ENCODE results near the gene IL20. TPM values are rescaled to one million over a fixed set of nuclear protein-coding genes. Genes with fewer than 3 reads are reported as not detected.

IL20 gene
- total and polyA plus RNA-seq, 10 of the 15 experiments (the other 5 are each of a cell fraction or from before 2014, with no cell fraction given): 0.08 to 0.13 TPM; not detected in 8

DNA sequence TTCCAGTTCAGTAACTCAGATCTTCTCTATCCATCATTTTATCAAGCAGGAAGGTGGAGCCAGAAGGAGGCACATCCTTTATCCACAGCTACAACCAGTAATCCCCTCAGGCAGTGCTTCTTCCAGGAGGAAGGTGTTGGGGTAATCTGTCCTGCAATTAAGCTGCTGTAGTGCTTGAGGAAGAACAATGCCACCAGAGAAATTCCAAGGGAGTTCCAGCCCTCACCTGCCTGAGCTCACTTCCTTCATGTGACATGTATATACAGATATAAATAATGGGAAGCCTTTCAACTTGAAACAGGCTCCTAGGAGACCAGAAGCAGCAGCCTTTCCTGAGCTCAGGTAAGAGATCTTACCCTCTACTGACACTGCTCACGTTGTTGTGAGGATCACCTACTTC is 2.2 kb upstream of the IL20 start (continued):
- TF ChIP-seq, protein P1, sequence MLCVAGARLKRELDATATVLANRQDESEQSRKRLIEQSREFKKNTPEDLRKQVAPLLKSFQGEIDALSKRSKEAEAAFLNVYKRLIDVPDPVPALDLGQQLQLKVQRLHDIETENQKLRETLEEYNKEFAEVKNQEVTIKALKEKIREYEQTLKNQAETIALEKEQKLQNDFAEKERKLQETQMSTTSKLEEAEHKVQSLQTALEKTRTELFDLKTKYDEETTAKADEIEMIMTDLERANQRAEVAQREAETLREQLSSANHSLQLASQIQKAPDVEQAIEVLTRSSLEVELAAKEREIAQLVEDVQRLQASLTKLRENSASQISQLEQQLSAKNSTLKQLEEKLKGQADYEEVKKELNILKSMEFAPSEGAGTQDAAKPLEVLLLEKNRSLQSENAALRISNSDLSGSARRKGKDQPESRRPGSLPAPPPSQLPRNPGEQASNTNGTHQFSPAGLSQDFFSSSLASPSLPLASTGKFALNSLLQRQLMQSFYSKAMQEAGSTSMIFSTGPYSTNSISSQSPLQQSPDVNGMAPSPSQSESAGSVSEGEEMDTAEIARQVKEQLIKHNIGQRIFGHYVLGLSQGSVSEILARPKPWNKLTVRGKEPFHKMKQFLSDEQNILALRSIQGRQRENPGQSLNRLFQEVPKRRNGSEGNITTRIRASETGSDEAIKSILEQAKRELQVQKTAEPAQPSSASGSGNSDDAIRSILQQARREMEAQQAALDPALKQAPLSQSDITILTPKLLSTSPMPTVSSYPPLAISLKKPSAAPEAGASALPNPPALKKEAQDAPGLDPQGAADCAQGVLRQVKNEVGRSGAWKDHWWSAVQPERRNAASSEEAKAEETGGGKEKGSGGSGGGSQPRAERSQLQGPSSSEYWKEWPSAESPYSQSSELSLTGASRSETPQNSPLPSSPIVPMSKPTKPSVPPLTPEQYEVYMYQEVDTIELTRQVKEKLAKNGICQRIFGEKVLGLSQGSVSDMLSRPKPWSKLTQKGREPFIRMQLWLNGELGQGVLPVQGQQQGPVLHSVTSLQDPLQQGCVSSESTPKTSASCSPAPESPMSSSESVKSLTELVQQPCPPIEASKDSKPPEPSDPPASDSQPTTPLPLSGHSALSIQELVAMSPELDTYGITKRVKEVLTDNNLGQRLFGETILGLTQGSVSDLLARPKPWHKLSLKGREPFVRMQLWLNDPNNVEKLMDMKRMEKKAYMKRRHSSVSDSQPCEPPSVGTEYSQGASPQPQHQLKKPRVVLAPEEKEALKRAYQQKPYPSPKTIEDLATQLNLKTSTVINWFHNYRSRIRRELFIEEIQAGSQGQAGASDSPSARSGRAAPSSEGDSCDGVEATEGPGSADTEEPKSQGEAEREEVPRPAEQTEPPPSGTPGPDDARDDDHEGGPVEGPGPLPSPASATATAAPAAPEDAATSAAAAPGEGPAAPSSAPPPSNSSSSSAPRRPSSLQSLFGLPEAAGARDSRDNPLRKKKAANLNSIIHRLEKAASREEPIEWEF (IDR thresholded peaks at IDR 0.05; ENCODE audit: insufficient replicate concordance, low read depth, low read length): no peak
- TF ChIP-seq EZH2 (IDR thresholded peaks at IDR 0.05; ENCODE audit: borderline replicate concordance, control insufficient read depth, low read depth, low read length): no peak

DNA sequence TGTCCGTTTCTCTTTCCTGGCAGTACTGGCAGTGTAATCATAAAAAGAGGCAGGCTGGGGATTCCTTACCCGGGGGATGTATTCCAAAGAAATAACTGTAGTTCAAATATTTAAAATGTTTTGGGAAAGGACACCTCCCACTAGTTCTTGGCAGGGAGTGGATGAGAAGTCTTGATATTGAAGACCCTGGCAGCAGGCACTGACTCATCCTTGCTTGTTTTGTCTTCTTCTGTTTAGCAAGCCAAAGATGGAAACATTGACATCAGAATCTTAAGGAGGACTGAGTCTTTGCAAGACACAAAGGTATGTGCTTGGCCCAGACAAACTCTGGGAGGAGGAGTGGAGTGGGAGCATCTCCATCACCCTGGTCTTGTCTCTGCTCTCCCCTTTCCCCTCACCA is 639 bp downstream of the IL20 start:
- no peak overlapping the region for H3K4me3 ChIP-seq
- TF ChIP-seq, protein P2, sequence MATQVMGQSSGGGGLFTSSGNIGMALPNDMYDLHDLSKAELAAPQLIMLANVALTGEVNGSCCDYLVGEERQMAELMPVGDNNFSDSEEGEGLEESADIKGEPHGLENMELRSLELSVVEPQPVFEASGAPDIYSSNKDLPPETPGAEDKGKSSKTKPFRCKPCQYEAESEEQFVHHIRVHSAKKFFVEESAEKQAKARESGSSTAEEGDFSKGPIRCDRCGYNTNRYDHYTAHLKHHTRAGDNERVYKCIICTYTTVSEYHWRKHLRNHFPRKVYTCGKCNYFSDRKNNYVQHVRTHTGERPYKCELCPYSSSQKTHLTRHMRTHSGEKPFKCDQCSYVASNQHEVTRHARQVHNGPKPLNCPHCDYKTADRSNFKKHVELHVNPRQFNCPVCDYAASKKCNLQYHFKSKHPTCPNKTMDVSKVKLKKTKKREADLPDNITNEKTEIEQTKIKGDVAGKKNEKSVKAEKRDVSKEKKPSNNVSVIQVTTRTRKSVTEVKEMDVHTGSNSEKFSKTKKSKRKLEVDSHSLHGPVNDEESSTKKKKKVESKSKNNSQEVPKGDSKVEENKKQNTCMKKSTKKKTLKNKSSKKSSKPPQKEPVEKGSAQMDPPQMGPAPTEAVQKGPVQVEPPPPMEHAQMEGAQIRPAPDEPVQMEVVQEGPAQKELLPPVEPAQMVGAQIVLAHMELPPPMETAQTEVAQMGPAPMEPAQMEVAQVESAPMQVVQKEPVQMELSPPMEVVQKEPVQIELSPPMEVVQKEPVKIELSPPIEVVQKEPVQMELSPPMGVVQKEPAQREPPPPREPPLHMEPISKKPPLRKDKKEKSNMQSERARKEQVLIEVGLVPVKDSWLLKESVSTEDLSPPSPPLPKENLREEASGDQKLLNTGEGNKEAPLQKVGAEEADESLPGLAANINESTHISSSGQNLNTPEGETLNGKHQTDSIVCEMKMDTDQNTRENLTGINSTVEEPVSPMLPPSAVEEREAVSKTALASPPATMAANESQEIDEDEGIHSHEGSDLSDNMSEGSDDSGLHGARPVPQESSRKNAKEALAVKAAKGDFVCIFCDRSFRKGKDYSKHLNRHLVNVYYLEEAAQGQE (IDR thresholded peaks at IDR 0.05; ENCODE audit: low read depth, low read length): no peak
- TF ChIP-seq, protein P3, sequence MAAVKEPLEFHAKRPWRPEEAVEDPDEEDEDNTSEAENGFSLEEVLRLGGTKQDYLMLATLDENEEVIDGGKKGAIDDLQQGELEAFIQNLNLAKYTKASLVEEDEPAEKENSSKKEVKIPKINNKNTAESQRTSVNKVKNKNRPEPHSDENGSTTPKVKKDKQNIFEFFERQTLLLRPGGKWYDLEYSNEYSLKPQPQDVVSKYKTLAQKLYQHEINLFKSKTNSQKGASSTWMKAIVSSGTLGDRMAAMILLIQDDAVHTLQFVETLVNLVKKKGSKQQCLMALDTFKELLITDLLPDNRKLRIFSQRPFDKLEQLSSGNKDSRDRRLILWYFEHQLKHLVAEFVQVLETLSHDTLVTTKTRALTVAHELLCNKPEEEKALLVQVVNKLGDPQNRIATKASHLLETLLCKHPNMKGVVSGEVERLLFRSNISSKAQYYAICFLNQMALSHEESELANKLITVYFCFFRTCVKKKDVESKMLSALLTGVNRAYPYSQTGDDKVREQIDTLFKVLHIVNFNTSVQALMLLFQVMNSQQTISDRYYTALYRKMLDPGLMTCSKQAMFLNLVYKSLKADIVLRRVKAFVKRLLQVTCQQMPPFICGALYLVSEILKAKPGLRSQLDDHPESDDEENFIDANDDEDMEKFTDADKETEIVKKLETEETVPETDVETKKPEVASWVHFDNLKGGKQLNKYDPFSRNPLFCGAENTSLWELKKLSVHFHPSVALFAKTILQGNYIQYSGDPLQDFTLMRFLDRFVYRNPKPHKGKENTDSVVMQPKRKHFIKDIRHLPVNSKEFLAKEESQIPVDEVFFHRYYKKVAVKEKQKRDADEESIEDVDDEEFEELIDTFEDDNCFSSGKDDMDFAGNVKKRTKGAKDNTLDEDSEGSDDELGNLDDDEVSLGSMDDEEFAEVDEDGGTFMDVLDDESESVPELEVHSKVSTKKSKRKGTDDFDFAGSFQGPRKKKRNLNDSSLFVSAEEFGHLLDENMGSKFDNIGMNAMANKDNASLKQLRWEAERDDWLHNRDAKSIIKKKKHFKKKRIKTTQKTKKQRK (IDR thresholded peaks at IDR 0.05; ENCODE audit: low read depth, low read length): no peak
- TF ChIP-seq POLR2AphosphoS5 (IDR thresholded peaks at IDR 0.05; ENCODE audit: low read length) (no peak), BMI1 (IDR thresholded peaks at IDR 0.05; ENCODE audit: borderline replicate concordance) (no peak), GABPA (IDR thresholded peaks at IDR 0.05; ENCODE audit: low read depth) (no peak)
- CTCF ChIA-PET: interaction anchor here (1.3 to 7.3 kb wide), 13 partner anchors 9 to 116 kb away, joined by 3 to 100 read pairs (median 9); no protein-coding TSS in a partner anchor
- H3K79me2 ChIP-seq (ENCODE audit: control insufficient read depth, insufficient read depth, low read length): no peaks in the 10 kb centered on the region
- no peaks in the 10 kb centered on the region for H4K20me1 ChIP-seq (ENCODE audit: control insufficient read depth, insufficient read depth)
- H3K36me3 ChIP-seq (ENCODE audit: control insufficient read depth in 2 of 2, insufficient read depth in 2 of 2, low read length in 1 of 2): no peaks in the 10 kb centered on the region
- POLR2A ChIA-PET: no interaction called here
- no peak overlapping the region for H3K4me2 ChIP-seq (ENCODE audit: control insufficient read depth, insufficient read depth)
- H2AFZ ChIP-seq (ENCODE audit: control insufficient read depth, low read depth, low read length): no peak overlapping the region
- ATAC-seq: no peak
- no peaks in the 10 kb centered on the region for H3K4me1 ChIP-seq (ENCODE audit: control insufficient read depth, insufficient read depth, low read length)
- intact Hi-C loops (cut with micrococcal nuclease; ENCODE audit: unreplicated experiment): no loop called here
- FAIRE-seq: no peak
- no peak overlapping the region for H3K9ac ChIP-seq (ENCODE audit: control insufficient read depth, insufficient read depth, low read length)
- H3K27me3 ChIP-seq (replicated peaks in 1 of 2; ENCODE audit: control insufficient read depth in 2 of 2, insufficient read depth in 2 of 2, low read length in 1 of 2): peaks cover 0 to 2% of the 10 kb centered on the region in 2 experiments; a peak in 1 of 4 replicates
- SMC1A ChIA-PET (ENCODE audit: uncharacterized antibody, unreplicated experiment): interaction anchor here (2.4 to 3.9 kb wide), 5 partner anchors 13 to 117 kb away, joined by 13 to 23 read pairs (median 16); no protein-coding TSS in a partner anchor
- no peak overlapping the region for H3K27ac ChIP-seq (ENCODE audit: control insufficient read depth, insufficient read depth)
- in situ Hi-C loops (cut with MboI): loop anchor here (5.0 kb wide), 1 partner anchor 116 kb away; no protein-coding TSS in a partner anchor
- RAD21 ChIA-PET (ENCODE audit: unreplicated experiment): interaction anchor here (0.9 to 2.5 kb wide), 5 partner anchors 27 to 131 kb away, joined by 3 to 6 read pairs (median 3); no protein-coding TSS in a partner anchor
- DNase-seq (ENCODE audit: low read depth, low spot score): no peak
- H3K9me3 ChIP-seq (replicated peaks; ENCODE audit: control insufficient read depth, insufficient read depth, low read length): no peaks in the 10 kb centered on the region
- 58% methylated on average over 2 of the region's 2 CpGs for WGBS (ENCODE audit: insufficient coverage, insufficient replicate concordance, low lambda C conversion rate, missing lambda C conversion rate)
- no TSS peak for BruUV-seq (replicated peaks)

All from GM12878 (cell line).